ENCODE results near the gene BEND4. TPM values are rescaled to one million over a fixed set of nuclear protein-coding genes. Genes with fewer than 3 reads are reported as not detected.

Gene BEND4
- total RNA-seq, 4 donors from 2014 or later: not detected

DNA sequence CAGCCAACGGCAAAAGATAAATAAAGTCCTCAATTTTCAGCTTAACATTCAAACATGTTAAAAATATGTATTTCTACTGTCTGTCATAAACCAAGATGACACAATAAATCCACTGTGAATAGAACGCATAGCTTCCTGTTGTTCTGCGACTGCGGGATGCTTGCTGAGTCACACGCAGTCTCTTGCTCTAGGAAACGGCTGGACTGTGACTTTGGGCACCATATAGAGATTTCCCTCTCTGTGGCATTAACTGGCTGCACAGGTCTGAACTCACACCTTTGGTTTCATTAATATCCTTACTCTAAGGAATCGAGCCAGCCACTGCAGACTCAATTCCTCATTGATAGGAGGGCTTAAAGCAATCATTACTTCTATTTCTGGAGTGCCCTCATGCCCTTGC is 8.4 kb downstream of the BEND4 start:
- DNase-seq (ENCODE audit: low spot score in 2 of 2): no peak
- TF ChIP-seq, protein P1, sequence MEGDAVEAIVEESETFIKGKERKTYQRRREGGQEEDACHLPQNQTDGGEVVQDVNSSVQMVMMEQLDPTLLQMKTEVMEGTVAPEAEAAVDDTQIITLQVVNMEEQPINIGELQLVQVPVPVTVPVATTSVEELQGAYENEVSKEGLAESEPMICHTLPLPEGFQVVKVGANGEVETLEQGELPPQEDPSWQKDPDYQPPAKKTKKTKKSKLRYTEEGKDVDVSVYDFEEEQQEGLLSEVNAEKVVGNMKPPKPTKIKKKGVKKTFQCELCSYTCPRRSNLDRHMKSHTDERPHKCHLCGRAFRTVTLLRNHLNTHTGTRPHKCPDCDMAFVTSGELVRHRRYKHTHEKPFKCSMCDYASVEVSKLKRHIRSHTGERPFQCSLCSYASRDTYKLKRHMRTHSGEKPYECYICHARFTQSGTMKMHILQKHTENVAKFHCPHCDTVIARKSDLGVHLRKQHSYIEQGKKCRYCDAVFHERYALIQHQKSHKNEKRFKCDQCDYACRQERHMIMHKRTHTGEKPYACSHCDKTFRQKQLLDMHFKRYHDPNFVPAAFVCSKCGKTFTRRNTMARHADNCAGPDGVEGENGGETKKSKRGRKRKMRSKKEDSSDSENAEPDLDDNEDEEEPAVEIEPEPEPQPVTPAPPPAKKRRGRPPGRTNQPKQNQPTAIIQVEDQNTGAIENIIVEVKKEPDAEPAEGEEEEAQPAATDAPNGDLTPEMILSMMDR (IDR thresholded peaks at IDR 0.05): no peak
- TF ChIP-seq POLR2A (IDR thresholded peaks at IDR 0.05): no peak
- 70 to 74% methylated on average over 7 of the region's 7 CpGs for WGBS, 2 donors
- no peak overlapping the region for H3K4me3 ChIP-seq (ENCODE audit: low read depth, poor library complexity, severe bottlenecking)
- intact Hi-C loops (cut with DNase I; ENCODE audit: low total_unique reads): no loop called here

DNA sequence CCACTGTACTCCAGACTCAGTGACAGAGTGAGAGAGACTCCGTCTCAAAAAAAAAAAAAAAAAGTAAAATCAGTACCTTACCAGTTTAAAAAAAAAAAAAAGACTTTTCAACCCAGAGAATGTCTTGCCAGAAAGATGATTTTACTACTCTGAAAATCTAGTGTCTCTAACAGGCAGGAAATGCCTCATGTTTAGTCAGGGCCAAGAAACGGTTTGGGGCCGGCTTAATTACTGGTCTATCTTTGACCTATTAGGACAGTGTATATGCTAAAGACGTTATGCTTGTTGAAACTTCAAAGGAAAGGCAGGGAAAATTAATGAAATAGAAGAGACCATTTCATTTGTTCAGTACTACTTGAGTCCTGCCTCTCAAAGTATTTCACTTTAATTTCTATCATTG is 9.9 kb downstream of the BEND4 start:
- H3K4me3 ChIP-seq (ENCODE audit: low read depth, poor library complexity, severe bottlenecking): no peak overlapping the region
- no peak for TF ChIP-seq POLR2A (IDR thresholded peaks at IDR 0.05)
- TF ChIP-seq, protein P1 (IDR thresholded peaks at IDR 0.05): no peak
- DNase-seq (ENCODE audit: low spot score in 2 of 2): no peak
- 66 to 70% methylated on average over 4 of the region's 4 CpGs for WGBS, 2 donors
- intact Hi-C loops (cut with DNase I; ENCODE audit: low total_unique reads): no loop called here

DNA sequence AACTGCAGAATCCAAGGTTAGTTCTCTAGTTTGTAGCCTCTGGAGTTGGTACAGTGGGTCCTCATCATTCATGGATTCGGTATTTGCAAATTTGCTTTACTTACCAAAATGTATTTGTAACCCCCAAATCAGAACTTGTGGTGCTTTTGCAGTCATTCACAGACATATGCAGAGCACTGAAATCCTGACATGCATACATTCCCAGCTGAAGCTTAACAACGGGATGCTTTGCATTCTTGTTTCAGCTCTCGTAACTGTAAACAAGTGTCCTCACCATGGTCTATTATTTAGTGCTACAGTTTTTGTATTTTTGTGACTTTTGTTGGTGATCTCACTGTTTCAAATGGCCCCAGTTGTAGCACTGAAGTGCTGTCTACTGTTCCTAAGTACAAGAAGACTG is 16.1 kb downstream of the BEND4 start:
- H3K4me3 ChIP-seq (ENCODE audit: low read depth, poor library complexity, severe bottlenecking): no peak overlapping the region
- WGBS, 2 donors: 69 to 74% methylated on average over 3 of the region's 3 CpGs
- intact Hi-C loops (cut with DNase I; ENCODE audit: low total_unique reads): no loop called here
- TF ChIP-seq, protein P1 (IDR thresholded peaks at IDR 0.05): no peak
- no peak for DNase-seq (ENCODE audit: low spot score in 2 of 2)

- TF ChIP-seq POLR2A (IDR thresholded peaks at IDR 0.05): no peak
- TF ChIP-seq, protein P1 (IDR thresholded peaks at IDR 0.05): no peak
- intact Hi-C loops (cut with DNase I; ENCODE audit: low total_unique reads): no loop called here
- H3K4me3 ChIP-seq (ENCODE audit: low read depth, poor library complexity, severe bottlenecking): no peak overlapping the region
- no peak for DNase-seq (ENCODE audit: low spot score in 2 of 2)
- 61 to 73% methylated on average over 1 of the region's 1 CpG for WGBS, 2 donors
Measured at GRCh38 chr4:42133006-42133405, 19.4 kb downstream of the BEND4 start.

DNA sequence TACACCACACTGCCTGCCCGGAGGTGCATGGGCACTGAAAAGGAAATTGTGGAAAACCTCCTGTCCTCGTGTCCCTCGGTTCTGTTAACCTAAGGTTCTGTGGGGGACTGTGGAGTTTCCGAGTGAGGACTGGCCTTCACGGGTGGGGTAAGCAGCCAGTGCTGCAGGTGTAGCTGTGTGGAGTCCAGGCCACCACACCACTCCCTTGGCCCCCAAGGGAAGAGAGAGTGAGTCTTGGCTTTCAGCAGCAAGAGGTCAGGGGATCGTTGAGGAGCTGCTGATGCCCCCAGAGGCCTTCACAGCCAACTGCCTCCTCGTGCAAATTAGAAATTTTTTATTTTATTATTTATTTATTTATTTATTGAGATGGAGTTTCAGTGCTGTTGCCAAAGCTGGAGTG is 20.4 kb downstream of the BEND4 start:
- 82 to 83% methylated on average over 7 of the region's 7 CpGs for WGBS, 2 donors
- no peak for DNase-seq (ENCODE audit: low spot score in 2 of 2)

More for the DNA sequence above, 20.4 kb downstream of the BEND4 start:
- no peak for TF ChIP-seq POLR2A (IDR thresholded peaks at IDR 0.05)
- TF ChIP-seq, protein P1 (IDR thresholded peaks at IDR 0.05): no peak
- H3K4me3 ChIP-seq (ENCODE audit: low read depth, poor library complexity, severe bottlenecking): no peak overlapping the region
- intact Hi-C loops (cut with DNase I; ENCODE audit: low total_unique reads): no loop called here
